Astrocyte (in vitro differentiated cells and primary cell): ENCODE data around the gene VPS37B. TPM values are rescaled to one million over a fixed set of nuclear protein-coding genes. Genes with fewer than 3 reads are reported as not detected.

Experiments
- DNase-seq: peaks from one replicate; pipeline ENCODE4 v3.0.0-alpha.2; 2010; ENCODE audit warnings: low read depth
- FAIRE-seq: peaks from 2 replicates; lab custom pipeline; 2011; peaks lifted over from hg19 to GRCh38; lab: Jason Lieb, UNC
- H2AFZ ChIP-seq: 2 replicates; pipeline ENCODE4 v1.6.0; 2012; ENCODE audit warnings: low read depth, low read length, inconsistent platforms
- H3K27ac ChIP-seq: 2 replicates; pipeline ENCODE4 v1.5.1; 2011; ENCODE audit warnings: low read depth, low read length, inconsistent platforms
- H3K27me3 ChIP-seq: 2 replicates; pipeline ENCODE4 v1.6.0; 2011; ENCODE audit warnings: low read length, inconsistent platforms; ENCODE audit not compliant: insufficient read depth
- H3K36me3 ChIP-seq: 2 replicates; pipeline ENCODE4 v1.5.1; 2011; ENCODE audit warnings: low read length, inconsistent platforms; ENCODE audit not compliant: insufficient read depth
- H3K4me1 ChIP-seq: 2 replicates; pipeline ENCODE4 v1.5.1; 2011; ENCODE audit warnings: low read length, inconsistent platforms; ENCODE audit not compliant: insufficient read depth
- H3K4me2 ChIP-seq: 2 replicates; pipeline ENCODE4 v1.6.0; 2012; ENCODE audit warnings: low read length, inconsistent platforms
- H3K4me3 ChIP-seq: 2 replicates; pipeline ENCODE4 v1.5.1; 2011; ENCODE audit warnings: low read depth, mild to moderate bottlenecking, low read length, inconsistent platforms; ENCODE audit not compliant: insufficient read depth
- H3K79me2 ChIP-seq: 2 replicates; pipeline ENCODE4 v1.6.0; 2012; ENCODE audit warnings: mild to moderate bottlenecking, low read length, inconsistent platforms; ENCODE audit not compliant: insufficient read depth
- H3K9ac ChIP-seq: 2 replicates; pipeline ENCODE4 v1.6.0; 2012; ENCODE audit warnings: mild to moderate bottlenecking, low read length, inconsistent platforms
- H3K9me3 ChIP-seq: 2 replicates; pipeline ENCODE4 v1.5.1; 2012; ENCODE audit warnings: low read depth, mild to moderate bottlenecking, low read length, inconsistent platforms; ENCODE audit not compliant: insufficient read depth
- H4K20me1 ChIP-seq: 2 replicates; pipeline ENCODE4 v1.6.0; 2012; ENCODE audit warnings: low read length, inconsistent platforms; ENCODE audit not compliant: insufficient read depth
- H3K27ac Mint-ChIP-seq: one replicate; pipeline ENCODE4 v1.8.0; 2021; ENCODE audit warnings: mild to moderate bottlenecking, mixed read lengths; ENCODE audit not compliant: unreplicated experiment
- H3K27me3 Mint-ChIP-seq: one replicate; pipeline ENCODE4 v1.8.0; 2021; ENCODE audit warnings: low read depth, mixed read lengths; ENCODE audit not compliant: unreplicated experiment
- H3K36me3 Mint-ChIP-seq: one replicate; pipeline ENCODE4 v1.8.0; 2021; ENCODE audit warnings: low read depth, mixed read lengths; ENCODE audit not compliant: unreplicated experiment
- H3K4me1 Mint-ChIP-seq: one replicate; pipeline ENCODE4 v1.8.0; 2021; ENCODE audit warnings: low read depth, mixed read lengths; ENCODE audit not compliant: unreplicated experiment
- H3K4me3 Mint-ChIP-seq: one replicate; pipeline ENCODE4 v1.8.0; 2021; ENCODE audit warnings: mild to moderate bottlenecking, moderate library complexity, mixed read lengths; ENCODE audit not compliant: unreplicated experiment
- H3K9me3 Mint-ChIP-seq: one replicate; pipeline ENCODE4 v1.8.0; 2021; ENCODE audit warnings: mild to moderate bottlenecking, mixed read lengths; ENCODE audit not compliant: unreplicated experiment
- CTCF ChIP-seq: IDR thresholded peaks from 2 replicates; pipeline ENCODE4 v1.5.1; 2011; ENCODE audit warnings: low read depth, mild to moderate bottlenecking, inconsistent platforms, low read length, moderate library complexity; ENCODE audit not compliant: insufficient read depth
- EZH2 ChIP-seq: IDR thresholded peaks from 2 replicates; pipeline ENCODE4 v1.6.1; 2012; ENCODE audit warnings: mild to moderate bottlenecking, low read length, inconsistent platforms; ENCODE audit not compliant: insufficient read depth
- total RNA-seq: library from RNA; stranded (reverse); gene quantifications from 2 replicates; pipeline ENCODE4 v1.2.1, GENCODE V29; 2021

VPS37B gene
- total RNA-seq, 1 donor from 2014 or later, result 31.4 TPM

- H3K36me3 ChIP-seq, result no peaks in the 10 kb centered on the region
- TF ChIP-seq CTCF (no peak), EZH2 (no peak)
- peaks cover 3% of the 10 kb centered on the region for H4K20me1 ChIP-seq
- no peaks in the 10 kb centered on the region for H3K27me3 Mint-ChIP-seq
- peaks cover 2% of the 10 kb centered on the region for H3K9me3 Mint-ChIP-seq
- no peaks in the 10 kb centered on the region for H3K27me3 ChIP-seq
- peaks cover 15% of the 10 kb centered on the region for H3K79me2 ChIP-seq
- H3K4me2 ChIP-seq, result peak overlapping the region; percentile 75
- peaks cover 23% of the 10 kb centered on the region for H3K4me1 ChIP-seq
- no peak for DNase-seq
- H3K4me3 Mint-ChIP-seq, result no peak overlapping the region
- H2AFZ ChIP-seq, result no peak overlapping the region
- peak overlapping the region; percentile 71 for H3K27ac ChIP-seq
- H3K4me3 ChIP-seq, result no peak overlapping the region
- no peak overlapping the region for H3K9ac ChIP-seq
- peaks cover 3% of the 10 kb centered on the region for H3K36me3 Mint-ChIP-seq
- H3K27ac Mint-ChIP-seq, result no peak overlapping the region
- FAIRE-seq, result no peak
- H3K9me3 ChIP-seq, result no peaks in the 10 kb centered on the region
- H3K4me1 Mint-ChIP-seq, result peaks cover 18% of the 10 kb centered on the region
Observed at GRCh38 chr12:122842505-122843405, 53.2 kb downstream of the VPS37B start.

GRCh38 chr12:122841544-122842321 lies 54.2 kb downstream of the VPS37B start:
- H3K9me3 ChIP-seq, result no peaks in the 10 kb centered on the region
- peak overlapping the region; percentile 27 for H3K4me3 Mint-ChIP-seq
- H3K4me3 ChIP-seq, result no peak overlapping the region
- H3K36me3 ChIP-seq, result no peaks in the 10 kb centered on the region
- peak overlapping the region; percentile 75 for H3K4me2 ChIP-seq
- peaks cover 15% of the 10 kb centered on the region for H3K79me2 ChIP-seq
- H2AFZ ChIP-seq, result peak overlapping the region; percentile 55
- H3K27me3 Mint-ChIP-seq, result no peaks in the 10 kb centered on the region
- no peaks in the 10 kb centered on the region for H3K27me3 ChIP-seq
- peaks cover 3% of the 10 kb centered on the region for H4K20me1 ChIP-seq
- peaks cover 21% of the 10 kb centered on the region for H3K4me1 Mint-ChIP-seq
- H3K9ac ChIP-seq, result peak overlapping the region; percentile 68
- DNase-seq (peak; percentile 65), FAIRE-seq (peak; percentile 29)
- peaks cover 23% of the 10 kb centered on the region for H3K4me1 ChIP-seq
- peak overlapping the region; percentile 71 for H3K27ac ChIP-seq
- peaks cover 2% of the 10 kb centered on the region for H3K9me3 Mint-ChIP-seq
- peaks cover 3% of the 10 kb centered on the region for H3K36me3 Mint-ChIP-seq
- TF ChIP-seq EZH2, result no peak
- TF ChIP-seq CTCF, result no peak
- peak overlapping the region; percentile 95 for H3K27ac Mint-ChIP-seq
